ENCODE measurements around the gene ABHD5. TPM values are rescaled to one million over a fixed set of nuclear protein-coding genes. Genes with fewer than 3 reads are reported as not detected.

The ABHD5 gene
- total RNA-seq, 2 experiments from 2014 or later, result 6.5 to 7.9 TPM

DNA sequence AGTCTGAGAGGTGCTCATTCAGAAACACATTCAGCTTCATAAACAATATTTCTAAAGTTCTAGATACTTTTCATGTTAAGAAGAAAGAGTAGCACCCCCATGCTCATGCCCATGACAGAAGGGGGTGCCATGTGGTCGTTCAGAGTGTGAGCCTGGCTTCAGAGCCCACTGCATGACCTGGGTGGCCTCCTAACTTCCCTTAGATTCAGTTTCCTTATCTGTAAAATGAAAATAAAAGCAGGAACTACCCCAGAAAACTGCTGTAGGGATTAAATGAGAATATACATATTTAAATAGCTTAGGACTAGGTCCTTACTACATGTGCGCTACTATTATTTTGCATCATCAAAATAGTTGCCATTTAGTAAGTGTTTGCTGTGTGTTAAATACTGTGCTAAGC is 69.2 kb downstream of the ABHD5 start:
- intact Hi-C loops (cut with micrococcal nuclease; ENCODE audit: unreplicated experiment), result loop anchor here (5.0 kb wide), 1 partner anchor 218 kb away; no protein-coding TSS in a partner anchor
- BruUV-seq (replicated peaks), result no TSS peak
- Histone ChIP-seq H3K4me3 (ENCODE audit: low read depth, low read length, poor library complexity, severe bottlenecking) (no peak overlapping the region), H3K4me1 (ENCODE audit: insufficient read depth, low read length, poor library complexity, severe bottlenecking) (no peaks in the 10 kb centered on the region), H3K4me2 (ENCODE audit: low read length) (no peak overlapping the region), H2AFZ (ENCODE audit: low read length) (no peak overlapping the region), H3K36me3 (ENCODE audit: insufficient read depth, low read length) (no peaks in the 10 kb centered on the region), H3K9me2 (ENCODE audit: insufficient read depth, low read length) (no peaks in the 10 kb centered on the region), H3K9me3 (ENCODE audit: low read length) (no peaks in the 10 kb centered on the region), H3K79me2 (ENCODE audit: insufficient read depth, low read depth, low read length) (no peaks in the 10 kb centered on the region), H4K20me1 (ENCODE audit: insufficient read depth, low read length) (no peaks in the 10 kb centered on the region), H3K27ac (ENCODE audit: low read depth, low read length, poor library complexity, severe bottlenecking) (no peak overlapping the region)
- POLR2A ChIA-PET, result no interaction called here
- CTCF ChIA-PET (ENCODE audit: unreplicated experiment), result no interaction called here
- DNase-seq (ENCODE audit: low spot score), result no peak
- TF ChIP-seq EZH2phosphoT487 (IDR thresholded peaks at IDR 0.05; ENCODE audit: borderline replicate concordance, low read depth, low read length), result no peak
- TF ChIP-seq, protein P1, sequence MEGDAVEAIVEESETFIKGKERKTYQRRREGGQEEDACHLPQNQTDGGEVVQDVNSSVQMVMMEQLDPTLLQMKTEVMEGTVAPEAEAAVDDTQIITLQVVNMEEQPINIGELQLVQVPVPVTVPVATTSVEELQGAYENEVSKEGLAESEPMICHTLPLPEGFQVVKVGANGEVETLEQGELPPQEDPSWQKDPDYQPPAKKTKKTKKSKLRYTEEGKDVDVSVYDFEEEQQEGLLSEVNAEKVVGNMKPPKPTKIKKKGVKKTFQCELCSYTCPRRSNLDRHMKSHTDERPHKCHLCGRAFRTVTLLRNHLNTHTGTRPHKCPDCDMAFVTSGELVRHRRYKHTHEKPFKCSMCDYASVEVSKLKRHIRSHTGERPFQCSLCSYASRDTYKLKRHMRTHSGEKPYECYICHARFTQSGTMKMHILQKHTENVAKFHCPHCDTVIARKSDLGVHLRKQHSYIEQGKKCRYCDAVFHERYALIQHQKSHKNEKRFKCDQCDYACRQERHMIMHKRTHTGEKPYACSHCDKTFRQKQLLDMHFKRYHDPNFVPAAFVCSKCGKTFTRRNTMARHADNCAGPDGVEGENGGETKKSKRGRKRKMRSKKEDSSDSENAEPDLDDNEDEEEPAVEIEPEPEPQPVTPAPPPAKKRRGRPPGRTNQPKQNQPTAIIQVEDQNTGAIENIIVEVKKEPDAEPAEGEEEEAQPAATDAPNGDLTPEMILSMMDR (conservative IDR thresholded peaks at IDR 0.05; ENCODE audit: low read length), result no peak

DNA sequence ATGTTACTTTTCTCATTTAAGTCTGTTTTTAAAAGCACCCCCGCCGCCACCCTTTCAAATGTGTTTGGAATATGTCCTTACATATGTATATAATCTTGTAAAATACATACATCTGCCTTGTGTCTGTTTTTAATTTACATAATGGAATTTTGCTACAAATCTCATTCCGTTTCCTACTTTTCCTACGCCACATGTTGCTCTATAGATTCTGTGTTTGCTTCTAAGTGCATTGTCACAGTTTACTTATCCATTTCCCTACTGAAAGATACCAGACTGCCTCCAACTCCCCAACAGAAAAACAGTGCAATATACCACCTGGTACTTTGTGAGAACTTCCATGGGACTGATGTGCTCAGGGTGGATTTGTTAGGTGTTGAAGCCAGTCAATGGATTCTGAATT is 70.2 kb downstream of the ABHD5 start:
- no peaks in the 10 kb centered on the region for H3K36me3 ChIP-seq (ENCODE audit: insufficient read depth, low read length)
- no peaks in the 10 kb centered on the region for H3K79me2 ChIP-seq (ENCODE audit: insufficient read depth, low read depth, low read length)
- H3K4me1 ChIP-seq (ENCODE audit: insufficient read depth, low read length, poor library complexity, severe bottlenecking), result no peaks in the 10 kb centered on the region
- BruUV-seq (replicated peaks), result no TSS peak
- H3K4me2 ChIP-seq (ENCODE audit: low read length), result no peak overlapping the region
- CTCF ChIA-PET (ENCODE audit: unreplicated experiment), result no interaction called here
- no peak overlapping the region for H3K27ac ChIP-seq (ENCODE audit: low read depth, low read length, poor library complexity, severe bottlenecking)
- H3K9me2 ChIP-seq (ENCODE audit: insufficient read depth, low read length), result no peaks in the 10 kb centered on the region
- H2AFZ ChIP-seq (ENCODE audit: low read length), result no peak overlapping the region
- POLR2A ChIA-PET, result no interaction called here
- H3K9me3 ChIP-seq (ENCODE audit: low read length), result no peaks in the 10 kb centered on the region
- TF ChIP-seq EZH2phosphoT487 (IDR thresholded peaks at IDR 0.05; ENCODE audit: borderline replicate concordance, low read depth, low read length), result no peak
- TF ChIP-seq, protein P1 (conservative IDR thresholded peaks at IDR 0.05; ENCODE audit: low read length), result no peak
- no peaks in the 10 kb centered on the region for H4K20me1 ChIP-seq (ENCODE audit: insufficient read depth, low read length)
- no peak overlapping the region for H3K4me3 ChIP-seq (ENCODE audit: low read depth, low read length, poor library complexity, severe bottlenecking)
- DNase-seq (ENCODE audit: low spot score), result no peak
- intact Hi-C loops (cut with micrococcal nuclease; ENCODE audit: unreplicated experiment), result loop anchor here (5.0 kb wide), 1 partner anchor 219 kb away; no protein-coding TSS in a partner anchor

DNA sequence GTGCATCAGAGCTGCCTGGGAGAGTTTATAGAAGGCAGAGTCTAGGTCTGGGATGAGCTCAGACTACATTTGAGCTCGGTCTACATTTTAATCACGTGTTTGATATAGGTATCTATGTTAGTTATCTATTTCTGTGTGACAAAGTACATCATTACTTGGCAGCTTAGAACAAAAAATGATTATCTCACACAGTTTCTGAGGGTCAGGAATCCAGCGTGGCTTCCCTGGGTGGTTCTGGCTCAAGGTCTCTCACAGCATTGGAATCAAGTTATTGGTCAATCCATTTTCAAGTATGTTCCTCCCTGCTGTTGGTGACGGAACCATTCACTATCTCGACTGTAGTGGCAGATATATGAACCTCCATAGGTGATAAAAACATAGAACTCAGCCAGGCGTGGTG is 71.7 kb downstream of the ABHD5 start:
- H3K9me2 ChIP-seq (ENCODE audit: insufficient read depth, low read length), result no peaks in the 10 kb centered on the region
- CTCF ChIA-PET (ENCODE audit: unreplicated experiment), result no interaction called here
- H3K4me2 ChIP-seq (ENCODE audit: low read length), result no peak overlapping the region
- no peak for DNase-seq (ENCODE audit: low spot score)
- BruUV-seq (replicated peaks), result no TSS peak
- POLR2A ChIA-PET, result interaction anchor here (0.6 kb wide), 1 partner anchor 531 kb away, joined by 3 read pairs; no protein-coding TSS in a partner anchor
- no peak overlapping the region for H2AFZ ChIP-seq (ENCODE audit: low read length)
- H3K9me3 ChIP-seq (ENCODE audit: low read length), result no peaks in the 10 kb centered on the region
- TF ChIP-seq, protein P1 (conservative IDR thresholded peaks at IDR 0.05; ENCODE audit: low read length), result no peak
- TF ChIP-seq EZH2phosphoT487 (IDR thresholded peaks at IDR 0.05; ENCODE audit: borderline replicate concordance, low read depth, low read length), result no peak
- intact Hi-C loops (cut with micrococcal nuclease; ENCODE audit: unreplicated experiment), result loop anchor here (5.0 kb wide), 1 partner anchor 220 kb away; no protein-coding TSS in a partner anchor
- no peak overlapping the region for H3K4me3 ChIP-seq (ENCODE audit: low read depth, low read length, poor library complexity, severe bottlenecking)
- H4K20me1 ChIP-seq (ENCODE audit: insufficient read depth, low read length), result no peaks in the 10 kb centered on the region
- H3K36me3 ChIP-seq (ENCODE audit: insufficient read depth, low read length), result no peaks in the 10 kb centered on the region
- H3K79me2 ChIP-seq (ENCODE audit: insufficient read depth, low read depth, low read length), result no peaks in the 10 kb centered on the region
- H3K27ac ChIP-seq (ENCODE audit: low read depth, low read length, poor library complexity, severe bottlenecking), result no peak overlapping the region
- no peaks in the 10 kb centered on the region for H3K4me1 ChIP-seq (ENCODE audit: insufficient read depth, low read length, poor library complexity, severe bottlenecking)
